Right lobe of liver (tissue), 6 donors: ENCODE results near the gene RASIP1. TPM values are rescaled to one million over a fixed set of nuclear protein-coding genes. Genes with fewer than 3 reads are reported as not detected.
"Not testable (repeated sequence)": the region's sequence is repeated elsewhere in the genome, so short reads cannot be mapped to it uniquely, and the experiment has no call there.

Experiments
- ATAC-seq, 4 donors: fragments of 200-7000 bp; cut with Tn5 transposase; one replicate each; pipeline ENCODE4 v1.9.1; 2020; ENCODE audit warnings: mild to moderate bottlenecking in 4 of 4, moderate library complexity in 4 of 4
- DNase-seq, 3 donors: peaks; one replicate each; pipeline ENCODE4 v3.0.0-alpha.2; 2020
- H3K27ac ChIP-seq, 3 donors: fragments of 200-600 bp; one replicate each; pipeline ENCODE4 v1.8.0; 2022
- H3K27me3 ChIP-seq, 2 donors: fragments of 200-600 bp; one replicate each; pipeline ENCODE4 v1.8.0; 2022
- H3K36me3 ChIP-seq, 4 donors: fragments of 200-600 bp; sonication (generic) in 1 of 4; one replicate each; pipeline versions ENCODE4 v1.5.1 to v1.8.0; 2017 to 2022; ENCODE audit warnings: control low read depth in 1 of 4
- H3K4me1 ChIP-seq, 4 donors: fragments of 200-600 bp; sonication (generic) in 1 of 4; one replicate each; pipeline versions ENCODE4 v1.5.1 to v1.8.0; 2017 to 2022; ENCODE audit warnings: control low read depth in 1 of 4
- H3K4me3 ChIP-seq, 3 donors: fragments of 200-600 bp; one replicate each; pipeline ENCODE4 v1.8.0; 2022
- H3K9me3 ChIP-seq, 4 donors: fragments of 200-600 bp; sonication (generic) in 1 of 4; one replicate each; pipeline versions ENCODE4 v1.5.1 to v1.8.0; 2017 to 2022; ENCODE audit warnings: control low read depth in 1 of 4
- POLR2A ChIP-seq: fragments of 450-650 bp; IDR thresholded peaks from one replicate; pipeline ENCODE4 v1.6.1; 2017; ENCODE audit warnings: antibody characterized with exemption, mild to moderate bottlenecking
- WGBS: methylation state at CpG from one replicate; pipeline ENCODE4 v1.1.6; 2018; ENCODE audit warnings: low coverage, low lambda C conversion rate; ENCODE audit not compliant: insufficient coverage; ENCODE audit errors: missing lambda C conversion rate; 5-methylcytosine and 5-hydroxymethylcytosine counted together
- intact Hi-C, 2 donors: fragments of 100-400 bp; cut with DNase I; formaldehyde crosslinking; loops; one replicate each; pipeline versions ENCODE4 v1.11.2 to v1.14.1; 2022
- total RNA-seq, 6 experiments: library from RNA; depleted of rRNA in 2 of 6; stranded (reverse); fragments of >200 nt in 2 of 6; fragmentation: NEBNext Ultra II Directional in 3 of 6; extraction: Animal tissue kit (Norgen Biotek cat#: 25700) in 3 of 6; gene quantifications; one replicate each; pipeline versions ENCODE4 v1.1.0 to v1.2.4, GENCODE V29; 2016 to 2023
- TF ChIP-seq, protein P1 (sequence below), 4 donors: fragments of 200-600 bp in 3 of 4; fragments of 450-650 bp in 1 of 4; IDR thresholded peaks; one replicate each; pipeline versions ENCODE4 v1.5.1 to v1.8.0; 2016 to 2022; ENCODE audit warnings: antibody characterized with exemption in 4 of 4, mild to moderate bottlenecking in 2 of 4
- donor health status: DM: no; HTN: yes; CAD: no.
- donor health status: DM: no; HTN: no; CAD: no.
- donor health status: DM: no; HTN: no; CAD: no.
- donor health status: DM: no; HTN: yes; CAD: no.
- donor health status: DM: no; HTN: yes; CAD: no.

RASIP1 gene
- total RNA-seq, 6 experiments from 2014 or later = 2.7 to 6.7 (median 4.9) TPM

DNA sequence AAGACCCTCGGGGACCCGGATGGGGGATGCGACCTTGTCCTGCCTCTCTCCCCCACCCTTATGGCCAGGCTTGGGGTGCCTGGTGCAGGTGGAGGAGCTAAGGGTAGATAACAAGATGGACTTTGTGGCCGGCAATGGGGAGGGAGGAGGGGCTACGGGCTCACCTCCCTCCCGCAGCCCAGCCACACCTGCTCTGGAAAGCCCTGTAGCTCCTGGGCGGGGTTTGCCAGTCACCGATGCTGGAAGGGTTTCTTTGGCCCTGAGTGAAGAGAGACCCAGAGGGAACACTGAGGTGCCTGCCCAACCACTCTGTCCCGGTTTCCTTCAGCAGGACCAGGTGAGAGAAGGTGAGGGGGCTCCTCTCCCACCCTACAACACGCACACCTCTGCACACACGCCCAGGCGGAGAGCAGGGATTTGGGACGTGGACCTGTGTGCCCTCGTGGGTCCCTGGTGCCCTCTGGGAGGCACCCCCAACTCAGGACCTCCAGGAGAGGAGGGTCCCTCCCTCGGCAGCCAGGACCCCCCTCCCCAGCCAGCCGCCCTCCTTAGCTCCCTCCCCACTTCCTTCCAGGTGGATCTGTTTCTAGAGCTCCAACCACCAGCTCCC is 44.6 kb downstream of the RASIP1 start, which contains the start of gene FUT2:
Gene FUT2, plus strand, starts transcription at position 229 of the 610 bp plus-strand sequence. CDS start 6,986 bp downstream, outside the sequence.
- DNase-seq (peak in 1 of 3 donors; percentile 54), ATAC-seq (peak; percentile 30 to 78 (median 37))
- no peaks in the 10 kb centered on the region for H3K4me1 ChIP-seq
- TF ChIP-seq POLR2A = no peak
- TF ChIP-seq, protein P1, sequence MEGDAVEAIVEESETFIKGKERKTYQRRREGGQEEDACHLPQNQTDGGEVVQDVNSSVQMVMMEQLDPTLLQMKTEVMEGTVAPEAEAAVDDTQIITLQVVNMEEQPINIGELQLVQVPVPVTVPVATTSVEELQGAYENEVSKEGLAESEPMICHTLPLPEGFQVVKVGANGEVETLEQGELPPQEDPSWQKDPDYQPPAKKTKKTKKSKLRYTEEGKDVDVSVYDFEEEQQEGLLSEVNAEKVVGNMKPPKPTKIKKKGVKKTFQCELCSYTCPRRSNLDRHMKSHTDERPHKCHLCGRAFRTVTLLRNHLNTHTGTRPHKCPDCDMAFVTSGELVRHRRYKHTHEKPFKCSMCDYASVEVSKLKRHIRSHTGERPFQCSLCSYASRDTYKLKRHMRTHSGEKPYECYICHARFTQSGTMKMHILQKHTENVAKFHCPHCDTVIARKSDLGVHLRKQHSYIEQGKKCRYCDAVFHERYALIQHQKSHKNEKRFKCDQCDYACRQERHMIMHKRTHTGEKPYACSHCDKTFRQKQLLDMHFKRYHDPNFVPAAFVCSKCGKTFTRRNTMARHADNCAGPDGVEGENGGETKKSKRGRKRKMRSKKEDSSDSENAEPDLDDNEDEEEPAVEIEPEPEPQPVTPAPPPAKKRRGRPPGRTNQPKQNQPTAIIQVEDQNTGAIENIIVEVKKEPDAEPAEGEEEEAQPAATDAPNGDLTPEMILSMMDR (IDR thresholded peaks at IDR 0.05) = no peak
- WGBS = 20% methylated on average over 5 of the region's 16 CpGs
- no peak within 1 kb of the TSS for H3K27ac ChIP-seq
- no peaks in the 10 kb centered on the region for H3K9me3 ChIP-seq
- H3K4me3 ChIP-seq = peak within 1 kb of the TSS in 1 of 3 donors; percentile 8
- intact Hi-C loops = no loop called here
- H3K27me3 ChIP-seq = no peaks in the 10 kb centered on the region
- no peaks in the 10 kb centered on the region for H3K36me3 ChIP-seq

DNA sequence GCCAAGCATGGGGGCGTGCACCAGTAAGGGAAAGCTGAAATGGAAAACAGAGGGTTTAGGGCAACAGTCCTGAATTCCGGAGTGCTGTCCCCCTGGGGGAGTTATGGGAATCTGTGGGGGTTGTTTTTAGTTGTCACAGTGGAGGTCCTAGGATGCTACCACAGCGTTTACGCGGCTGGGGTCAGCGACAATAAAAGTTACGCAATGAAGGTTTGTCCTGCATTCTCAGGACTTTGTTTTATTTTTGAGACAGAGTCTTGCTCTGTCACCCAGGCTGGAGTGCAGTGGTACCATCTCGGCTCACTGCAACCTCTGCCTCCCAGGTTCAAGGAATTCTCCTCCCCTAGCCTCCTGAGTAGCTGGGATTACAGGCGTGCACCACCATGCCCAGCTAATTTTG is 46.8 kb downstream of the RASIP1 start:
- H3K27ac ChIP-seq, H3K9me3 ChIP-seq, intact Hi-C loops, ATAC-seq, H3K4me1 ChIP-seq, H3K4me3 ChIP-seq, H3K27me3 ChIP-seq, DNase-seq, H3K36me3 ChIP-seq: not testable (repeated sequence)
- 80% methylated on average over 6 of the region's 9 CpGs for WGBS

DNA sequence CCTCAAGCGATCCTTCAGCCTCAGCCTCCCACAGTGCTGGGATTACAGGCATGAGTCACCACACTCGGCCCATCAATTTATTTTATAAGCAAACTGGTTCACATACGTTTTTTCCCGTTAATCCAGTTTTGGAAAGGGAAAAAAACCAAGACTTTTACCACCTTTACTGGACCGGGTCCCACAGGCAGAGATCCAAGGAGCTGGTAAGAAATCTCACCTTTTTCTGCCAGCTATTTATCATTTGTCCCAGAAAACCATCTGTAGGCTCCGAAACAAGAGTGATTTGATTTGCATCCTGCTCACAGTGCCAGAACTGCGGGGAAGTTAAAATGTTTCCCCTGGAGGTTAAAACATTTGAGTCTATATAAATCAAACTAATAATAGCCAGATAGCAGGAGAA is 51.0 kb downstream of the RASIP1 start:
- DNase-seq (no peak), ATAC-seq (no peak)
- no peak for TF ChIP-seq POLR2A
- TF ChIP-seq, protein P1 (IDR thresholded peaks at IDR 0.05) = no peak
- WGBS = 79% methylated on average over 7 of the region's 7 CpGs
- H3K27me3 ChIP-seq = no peaks in the 10 kb centered on the region
- no peak overlapping the region for H3K27ac ChIP-seq
- H3K4me1 ChIP-seq = peaks cover 0 to 5% (median 1%) of the 10 kb centered on the region in 4 donors
- intact Hi-C loops = loop anchor here in 1 of 2 donors (10.0 kb wide), 1 partner anchor 155 kb away; no protein-coding TSS in a partner anchor
- H3K9me3 ChIP-seq = no peaks in the 10 kb centered on the region
- no peaks in the 10 kb centered on the region for H3K36me3 ChIP-seq
- no peak overlapping the region for H3K4me3 ChIP-seq

DNA sequence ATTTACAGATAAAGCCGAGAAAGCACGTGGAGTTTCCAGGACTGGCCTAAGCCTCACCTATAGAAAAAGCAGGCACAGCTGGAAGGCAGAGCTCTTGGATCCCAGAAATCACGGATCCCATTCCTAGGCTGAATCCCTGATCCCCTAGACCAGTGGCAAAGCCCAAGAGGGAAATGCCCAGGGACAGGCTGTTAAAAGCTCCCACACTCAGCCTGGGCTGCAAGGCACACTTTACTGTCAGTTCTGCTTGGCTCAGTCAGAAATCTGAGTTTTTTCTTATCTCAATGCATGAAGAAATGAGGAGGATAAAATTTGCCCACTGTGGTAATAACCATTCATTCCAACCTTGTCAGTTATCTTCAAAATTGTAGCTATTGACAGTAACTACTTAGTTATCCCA is 52.6 kb downstream of the RASIP1 start:
- H3K9me3 ChIP-seq = no peaks in the 10 kb centered on the region
- H3K27me3 ChIP-seq = no peaks in the 10 kb centered on the region
- H3K4me1 ChIP-seq = peaks cover 0 to 6% (median 3%) of the 10 kb centered on the region in 4 donors
- WGBS = 92% methylated on average over 2 of the region's 3 CpGs
- ATAC-seq (no peak), DNase-seq (no peak)
- H3K36me3 ChIP-seq = no peaks in the 10 kb centered on the region
- intact Hi-C loops = loop anchor here in 1 of 2 donors (10.0 kb wide), 1 partner anchor 157 kb away; no protein-coding TSS in a partner anchor
- no peak overlapping the region for H3K27ac ChIP-seq
- H3K4me3 ChIP-seq = no peak overlapping the region
- TF ChIP-seq POLR2A = no peak
- TF ChIP-seq, protein P1 (IDR thresholded peaks at IDR 0.05) = no peak

DNA sequence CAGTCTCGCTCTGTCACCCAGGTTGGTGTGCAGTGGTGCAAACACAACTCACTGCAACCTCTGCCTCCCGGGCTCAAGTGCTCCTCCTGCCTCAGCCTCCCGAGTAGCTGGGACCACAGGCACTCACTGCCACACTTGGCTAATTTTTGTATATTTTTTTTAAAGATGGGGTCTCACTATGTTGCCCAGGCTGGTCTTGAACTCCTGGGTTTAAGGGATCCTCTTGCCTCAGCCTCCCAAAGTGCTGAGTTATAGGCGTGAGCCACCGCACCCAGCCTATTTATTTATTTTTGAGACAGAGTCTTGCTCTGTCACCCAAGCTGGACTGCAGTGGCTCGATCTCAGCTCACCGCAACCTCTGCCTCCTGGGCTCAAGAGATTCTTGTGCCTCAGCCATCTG is 53.8 kb downstream of the RASIP1 start:
- not testable (repeated sequence) for H3K4me1 ChIP-seq, H3K36me3 ChIP-seq, DNase-seq, H3K9me3 ChIP-seq, H3K27me3 ChIP-seq, H3K27ac ChIP-seq, ATAC-seq, H3K4me3 ChIP-seq
- intact Hi-C loops = loop anchor here in 1 of 2 donors (10.0 kb wide), 1 partner anchor 158 kb away; no protein-coding TSS in a partner anchor
- 94% methylated on average over 7 of the region's 7 CpGs for WGBS
